Esophagus squamous epithelium (tissue), 5 donors: ENCODE measurements around the gene XRCC6. TPM values are rescaled to one million over a fixed set of nuclear protein-coding genes. Genes with fewer than 3 reads are reported as not detected.

Experiments
- DNase-seq: peaks from one replicate; lab custom pipeline; 2025; lab: John Stamatoyannopoulos, UW
- H3K27ac ChIP-seq, 4 donors: fragments of 200-600 bp; sonication (generic); one replicate each; pipeline ENCODE4 v1.5.1; 2016 to 2019; ENCODE audit warnings: mild to moderate bottlenecking in 1 of 4
- H3K27me3 ChIP-seq, 4 donors: fragments of 200-600 bp; sonication (generic); 1 replicate in 3 of 4; 2 replicates in 1 of 4; pipeline versions ENCODE4 v1.5.1 to v1.6.0; 2017 to 2021; ENCODE audit warnings: antibody characterized with exemption in 1 of 4
- H3K36me3 ChIP-seq, 3 donors: fragments of 200-600 bp; sonication (generic); one replicate each; pipeline ENCODE4 v1.5.1; 2016 to 2019
- H3K4me1 ChIP-seq, 3 donors: fragments of 200-600 bp; sonication (generic); one replicate each; pipeline ENCODE4 v1.5.1; 2017 to 2019
- H3K4me3 ChIP-seq, 4 donors: fragments of 200-600 bp; sonication (generic); 1 replicate in 3 of 4; 2 replicates in 1 of 4; pipeline ENCODE4 v1.5.1; 2016 to 2019; ENCODE audit warnings: mild to moderate bottlenecking in 2 of 4, moderate library complexity in 1 of 4
- H3K9me3 ChIP-seq, 3 donors: fragments of 200-600 bp; sonication (generic); one replicate each; pipeline ENCODE4 v1.5.1; 2016 to 2019
- POLR2A ChIP-seq, 4 donors: fragments of 450-650 bp; IDR thresholded peaks; one replicate each; pipeline ENCODE4 v1.6.1; 2017; ENCODE audit warnings: antibody characterized with exemption in 4 of 4, mild to moderate bottlenecking in 4 of 4, moderate library complexity in 3 of 4
- WGBS, 2 donors: methylation state at CpG; one replicate each; pipeline ENCODE4 v1.1.5; 2018; 5-methylcytosine and 5-hydroxymethylcytosine counted together
- intact Hi-C: fragments of 100-400 bp; cut with DNase I; formaldehyde crosslinking; loops from one replicate; pipeline ENCODE4 v1.15.0; 2022
- total RNA-seq, 4 donors: library from RNA; depleted of rRNA; stranded (reverse); fragments of >200 nt; gene quantifications; one replicate each; pipeline ENCODE4 v1.1.0, GENCODE V29; 2016
- TF ChIP-seq, protein P1 (sequence below), 6 experiments: fragments of 450-650 bp in 4 of 6; fragments of 200-600 bp in 2 of 6; sonication (generic) in 2 of 6; IDR thresholded peaks; one replicate each; pipeline ENCODE4 v1.5.1; 2016 to 2019; ENCODE audit warnings: antibody characterized with exemption in 6 of 6, mild to moderate bottlenecking in 4 of 6, moderate library complexity in 4 of 6
- donor health status: DM: yes; HTN: yes; CAD: no.

The XRCC6 gene
- total RNA-seq, 4 donors from 2014 or later = 161 to 295 (median 222) TPM

DNA sequence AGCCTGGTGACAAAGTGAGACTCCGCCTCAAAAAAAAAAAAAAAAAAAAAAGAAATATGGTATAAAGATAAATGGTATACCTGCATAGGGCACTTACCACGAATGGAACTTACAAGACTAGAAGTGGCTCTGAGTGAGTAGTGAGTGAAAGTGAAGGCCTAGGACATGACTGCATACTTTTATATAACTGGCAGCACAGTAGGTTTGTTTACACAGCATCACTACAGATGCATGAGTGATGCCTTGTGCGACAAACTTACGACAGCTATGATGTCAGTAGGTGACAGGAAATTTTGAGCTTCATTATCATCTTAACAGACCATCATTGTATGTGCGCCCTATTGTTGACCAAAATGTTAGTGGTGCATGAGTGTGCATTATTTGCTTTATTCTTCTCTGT lies 17.7 kb downstream of the XRCC6 start:
- Histone ChIP-seq H3K9me3 (no peaks in the 10 kb centered on the region), H3K4me1 (peaks cover 0 to 5% (median 3%) of the 10 kb centered on the region in 3 donors), H3K4me3 (no peak overlapping the region), H3K36me3 (peaks cover 16 to 100% (median 42%) of the 10 kb centered on the region in 3 donors), H3K27ac (no peak overlapping the region), H3K27me3 (no peaks in the 10 kb centered on the region)
- DNase-seq = no peak
- 88 to 89% methylated on average over 5 of the region's 5 CpGs for WGBS, 2 donors
- TF ChIP-seq, protein P1, sequence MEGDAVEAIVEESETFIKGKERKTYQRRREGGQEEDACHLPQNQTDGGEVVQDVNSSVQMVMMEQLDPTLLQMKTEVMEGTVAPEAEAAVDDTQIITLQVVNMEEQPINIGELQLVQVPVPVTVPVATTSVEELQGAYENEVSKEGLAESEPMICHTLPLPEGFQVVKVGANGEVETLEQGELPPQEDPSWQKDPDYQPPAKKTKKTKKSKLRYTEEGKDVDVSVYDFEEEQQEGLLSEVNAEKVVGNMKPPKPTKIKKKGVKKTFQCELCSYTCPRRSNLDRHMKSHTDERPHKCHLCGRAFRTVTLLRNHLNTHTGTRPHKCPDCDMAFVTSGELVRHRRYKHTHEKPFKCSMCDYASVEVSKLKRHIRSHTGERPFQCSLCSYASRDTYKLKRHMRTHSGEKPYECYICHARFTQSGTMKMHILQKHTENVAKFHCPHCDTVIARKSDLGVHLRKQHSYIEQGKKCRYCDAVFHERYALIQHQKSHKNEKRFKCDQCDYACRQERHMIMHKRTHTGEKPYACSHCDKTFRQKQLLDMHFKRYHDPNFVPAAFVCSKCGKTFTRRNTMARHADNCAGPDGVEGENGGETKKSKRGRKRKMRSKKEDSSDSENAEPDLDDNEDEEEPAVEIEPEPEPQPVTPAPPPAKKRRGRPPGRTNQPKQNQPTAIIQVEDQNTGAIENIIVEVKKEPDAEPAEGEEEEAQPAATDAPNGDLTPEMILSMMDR (IDR thresholded peaks at IDR 0.05) = no peak
- TF ChIP-seq POLR2A (IDR thresholded peaks at IDR 0.05) = no peak
- intact Hi-C loops = no loop called here

DNA sequence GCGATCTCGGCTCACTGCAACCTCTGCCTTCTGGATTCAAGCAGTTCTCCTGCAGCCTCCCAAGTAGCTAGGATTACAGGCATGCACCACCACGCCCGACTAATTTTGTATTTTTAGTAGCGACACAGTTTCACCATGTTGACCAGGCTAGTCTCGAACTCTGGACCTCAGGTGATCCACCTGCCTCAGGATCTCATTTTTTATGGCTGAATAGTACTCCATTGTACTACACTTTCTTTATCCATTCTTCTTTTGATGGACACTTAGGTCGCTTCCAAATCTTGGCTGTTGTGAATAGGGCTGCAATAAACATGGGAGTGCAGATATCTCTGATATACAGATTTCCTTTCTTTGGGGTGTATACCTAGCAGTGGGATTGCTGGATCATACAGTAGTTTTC lies 20.8 kb downstream of the XRCC6 start:
- Histone ChIP-seq H3K4me1 (peaks cover 0 to 2% (median 0%) of the 10 kb centered on the region in 3 donors), H3K9me3 (no peaks in the 10 kb centered on the region), H3K27me3 (no peaks in the 10 kb centered on the region), H3K36me3 (peaks cover 20 to 100% (median 32%) of the 10 kb centered on the region in 3 donors), H3K27ac (no peak overlapping the region), H3K4me3 (no peak overlapping the region)
- TF ChIP-seq, protein P1 (IDR thresholded peaks at IDR 0.05) = no peak
- no peak for TF ChIP-seq POLR2A (IDR thresholded peaks at IDR 0.05)
- DNase-seq = no peak
- 97 to 100% methylated on average over 7 of the region's 7 CpGs for WGBS, 2 donors
- intact Hi-C loops = no loop called here

DNA sequence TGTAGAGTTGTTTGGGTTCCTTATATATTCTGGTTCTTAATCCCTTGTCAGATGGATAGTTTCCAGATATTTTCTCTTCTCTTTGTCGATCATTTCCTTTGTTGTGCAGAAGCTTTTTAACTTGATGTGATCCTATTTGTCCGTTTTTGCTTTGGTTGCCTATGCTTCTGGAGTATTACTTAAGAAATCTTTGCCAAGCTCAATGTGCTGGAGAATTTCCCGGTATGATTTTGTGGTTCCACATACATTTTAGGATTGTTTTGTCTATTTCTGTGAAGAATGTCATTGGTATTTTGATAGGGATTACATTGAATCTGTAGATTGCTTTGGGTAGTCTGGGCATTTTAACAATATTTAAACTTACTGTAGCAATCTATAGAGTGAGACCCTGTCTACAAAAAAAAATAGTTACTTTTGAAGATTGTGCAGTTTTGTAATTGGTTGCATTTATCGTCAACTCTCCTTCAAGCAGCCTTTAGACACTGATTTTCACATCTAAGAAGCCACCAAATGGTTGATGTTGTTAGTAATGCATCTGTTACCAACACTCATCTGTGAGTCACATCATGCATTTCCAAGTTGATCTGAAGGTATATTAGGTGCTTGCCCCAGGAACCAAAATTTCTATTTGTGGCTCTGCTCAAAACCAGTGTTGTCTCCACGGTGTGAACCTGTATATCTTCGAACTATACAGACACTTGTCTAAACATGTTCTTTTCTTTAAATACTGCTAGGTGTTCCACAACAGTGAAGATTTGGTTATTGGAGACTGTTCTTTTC lies 21.4 kb downstream of the XRCC6 start:
- Histone ChIP-seq H3K36me3 (peaks cover 26 to 100% (median 38%) of the 10 kb centered on the region in 3 donors), H3K9me3 (no peaks in the 10 kb centered on the region), H3K27me3 (no peaks in the 10 kb centered on the region), H3K27ac (no peak overlapping the region), H3K4me3 (no peak overlapping the region), H3K4me1 (no peaks in the 10 kb centered on the region)
- TF ChIP-seq POLR2A (IDR thresholded peaks at IDR 0.05) = no peak
- TF ChIP-seq, protein P1 (IDR thresholded peaks at IDR 0.05) = no peak
- 55 to 77% methylated on average over 6 of the region's 6 CpGs for WGBS, 2 donors
- DNase-seq = no peak
- intact Hi-C loops = no loop called here

DNA sequence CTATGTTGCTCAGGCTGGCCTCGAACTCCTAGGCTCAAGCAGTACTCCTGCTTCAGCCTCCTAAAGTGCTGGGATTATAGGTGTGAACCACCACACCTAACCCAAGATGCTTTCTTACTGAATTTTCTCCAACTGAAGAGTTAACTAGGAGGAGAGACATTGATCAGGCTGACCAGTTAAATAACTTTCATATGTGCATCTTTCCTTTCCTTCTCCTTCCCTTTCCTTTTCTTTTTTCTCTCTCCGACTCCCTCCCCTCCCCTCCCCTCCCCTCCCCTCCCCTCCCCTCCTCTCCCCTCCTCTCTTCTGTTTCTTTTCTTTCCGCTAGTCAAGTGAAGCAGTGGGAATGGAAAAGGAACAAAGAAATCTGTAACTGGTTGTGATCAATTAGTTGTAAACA lies 26.7 kb downstream of the XRCC6 start:
- Histone ChIP-seq H3K27ac (no peak overlapping the region), H3K27me3 (no peaks in the 10 kb centered on the region), H3K4me3 (no peak overlapping the region), H3K4me1 (no peaks in the 10 kb centered on the region), H3K9me3 (no peaks in the 10 kb centered on the region), H3K36me3 (peaks cover 18 to 100% (median 40%) of the 10 kb centered on the region in 3 donors)
- intact Hi-C loops = no loop called here
- TF ChIP-seq, protein P1 (IDR thresholded peaks at IDR 0.05) = no peak
- TF ChIP-seq POLR2A (IDR thresholded peaks at IDR 0.05) = no peak
- no peak for DNase-seq
- 76 to 94% methylated on average over 2 of the region's 3 CpGs for WGBS, 2 donors

DNA sequence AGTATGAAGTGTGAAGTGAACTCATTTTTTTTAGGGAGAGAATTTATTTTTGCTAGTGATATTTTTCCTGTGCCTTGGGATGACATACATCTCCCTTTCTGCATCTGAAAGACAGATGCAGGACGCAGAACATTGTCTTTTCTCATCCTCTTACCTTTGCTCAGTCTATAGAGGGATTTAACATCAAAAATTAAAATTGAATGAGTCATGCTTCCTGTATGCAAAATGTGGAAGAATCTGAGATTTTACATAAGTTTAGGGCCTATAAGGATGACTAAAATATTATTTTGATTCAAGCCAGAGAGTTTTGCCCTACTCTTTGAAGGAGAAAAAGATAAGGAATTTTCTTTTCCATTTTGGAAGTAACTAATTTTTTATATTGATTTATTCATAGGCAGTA lies 27.3 kb downstream of the XRCC6 start:
- 76 to 86% methylated on average over 1 of the region's 1 CpG for WGBS, 2 donors
- Histone ChIP-seq H3K4me3 (no peak overlapping the region), H3K27ac (no peak overlapping the region), H3K27me3 (no peaks in the 10 kb centered on the region), H3K36me3 (peaks cover 23 to 100% (median 46%) of the 10 kb centered on the region in 3 donors), H3K9me3 (no peaks in the 10 kb centered on the region), H3K4me1 (no peaks in the 10 kb centered on the region)
- TF ChIP-seq, protein P1 (IDR thresholded peaks at IDR 0.05) = no peak
- no peak for TF ChIP-seq POLR2A (IDR thresholded peaks at IDR 0.05)
- no peak for DNase-seq
- intact Hi-C loops = no loop called here
